Measurements from ENCODE around the gene QPCT. TPM values are rescaled to one million over a fixed set of nuclear protein-coding genes. Genes with fewer than 3 reads are reported as not detected.
A peak's percentile ranks its signal among the peaks of the same experiment; 100 is the strongest.

The QPCT gene
- total RNA-seq, 1 donor from 2014 or later: not detected

DNA sequence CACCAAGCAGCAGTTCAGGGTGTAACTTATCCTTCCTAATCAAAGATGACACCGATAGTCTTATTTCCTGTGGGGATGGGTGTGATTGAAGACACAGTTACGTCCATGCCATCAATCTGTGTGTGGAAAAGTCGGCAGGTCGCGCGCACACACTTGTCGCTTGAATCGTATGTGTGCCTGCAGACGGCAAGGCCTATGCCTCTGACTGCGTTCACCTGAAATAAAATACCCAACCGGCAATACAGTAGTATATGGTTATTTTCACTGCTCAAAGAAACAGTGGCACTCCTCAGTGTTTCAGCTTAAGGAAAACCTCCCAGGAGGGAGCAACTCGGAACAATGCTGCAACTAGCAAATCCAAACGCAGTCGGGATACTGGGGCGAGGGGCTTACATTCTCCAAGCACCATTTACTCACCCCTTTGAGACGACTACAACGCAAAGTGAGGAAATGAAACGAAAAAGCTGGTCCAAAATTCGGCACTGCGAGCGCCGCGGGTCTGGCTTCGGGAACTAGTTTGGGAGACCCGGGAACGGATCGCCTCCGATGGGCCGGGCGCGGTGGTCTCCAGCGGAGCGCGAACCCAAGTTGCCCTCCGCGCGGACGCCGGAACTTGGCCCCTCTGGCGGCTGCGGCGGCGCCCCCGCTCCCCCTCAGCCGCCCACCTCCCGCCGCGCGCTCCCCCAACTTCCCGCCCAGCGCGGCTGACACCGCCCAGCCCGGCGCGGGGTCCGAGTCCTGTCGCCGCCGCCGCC lies 20.5 kb upstream of the QPCT start:
- no peaks in the 10 kb centered on the region for H3K27me3 Mint-ChIP-seq (ENCODE audit: unreplicated experiment)
- H3K27ac Mint-ChIP-seq (ENCODE audit: unreplicated experiment): peak overlapping the region; percentile 91
- no peaks in the 10 kb centered on the region for H3K9me3 Mint-ChIP-seq (ENCODE audit: unreplicated experiment)
- peaks cover 52% of the 10 kb centered on the region for H3K4me1 Mint-ChIP-seq (ENCODE audit: unreplicated experiment)
- H3K4me3 Mint-ChIP-seq (ENCODE audit: unreplicated experiment): peak overlapping the region; percentile 96
- TF ChIP-seq, protein P1, sequence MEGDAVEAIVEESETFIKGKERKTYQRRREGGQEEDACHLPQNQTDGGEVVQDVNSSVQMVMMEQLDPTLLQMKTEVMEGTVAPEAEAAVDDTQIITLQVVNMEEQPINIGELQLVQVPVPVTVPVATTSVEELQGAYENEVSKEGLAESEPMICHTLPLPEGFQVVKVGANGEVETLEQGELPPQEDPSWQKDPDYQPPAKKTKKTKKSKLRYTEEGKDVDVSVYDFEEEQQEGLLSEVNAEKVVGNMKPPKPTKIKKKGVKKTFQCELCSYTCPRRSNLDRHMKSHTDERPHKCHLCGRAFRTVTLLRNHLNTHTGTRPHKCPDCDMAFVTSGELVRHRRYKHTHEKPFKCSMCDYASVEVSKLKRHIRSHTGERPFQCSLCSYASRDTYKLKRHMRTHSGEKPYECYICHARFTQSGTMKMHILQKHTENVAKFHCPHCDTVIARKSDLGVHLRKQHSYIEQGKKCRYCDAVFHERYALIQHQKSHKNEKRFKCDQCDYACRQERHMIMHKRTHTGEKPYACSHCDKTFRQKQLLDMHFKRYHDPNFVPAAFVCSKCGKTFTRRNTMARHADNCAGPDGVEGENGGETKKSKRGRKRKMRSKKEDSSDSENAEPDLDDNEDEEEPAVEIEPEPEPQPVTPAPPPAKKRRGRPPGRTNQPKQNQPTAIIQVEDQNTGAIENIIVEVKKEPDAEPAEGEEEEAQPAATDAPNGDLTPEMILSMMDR (IDR thresholded peaks at IDR 0.05): no peak
- no peak for DNase-seq (ENCODE audit: extremely low spot score, unreplicated experiment)
- H3K36me3 Mint-ChIP-seq (ENCODE audit: unreplicated experiment): no peaks in the 10 kb centered on the region

DNA sequence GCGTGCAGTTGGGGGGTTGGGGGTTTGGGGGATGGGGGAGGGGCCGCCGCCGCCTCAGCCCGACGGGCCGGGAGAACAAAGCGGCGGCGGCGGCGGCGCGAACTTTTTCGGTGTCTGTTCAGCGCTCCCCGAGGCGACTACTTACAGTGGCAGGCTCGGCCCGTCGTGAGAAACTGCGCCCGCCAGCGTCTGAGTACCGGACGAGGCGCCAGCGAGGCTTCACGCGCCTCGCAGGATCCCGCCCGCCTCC lies 20.0 kb upstream of the QPCT start:
- no peak for DNase-seq (ENCODE audit: extremely low spot score, unreplicated experiment)
- TF ChIP-seq, protein P1 (IDR thresholded peaks at IDR 0.05): peak; percentile 9
- Mint-ChIP-seq H3K27me3 (ENCODE audit: unreplicated experiment) (no peaks in the 10 kb centered on the region), H3K36me3 (ENCODE audit: unreplicated experiment) (no peaks in the 10 kb centered on the region), H3K9me3 (ENCODE audit: unreplicated experiment) (no peaks in the 10 kb centered on the region), H3K4me3 (ENCODE audit: unreplicated experiment) (peak overlapping the region; percentile 96), H3K27ac (ENCODE audit: unreplicated experiment) (peak overlapping the region; percentile 47), H3K4me1 (ENCODE audit: unreplicated experiment) (peaks cover 48% of the 10 kb centered on the region)

DNA sequence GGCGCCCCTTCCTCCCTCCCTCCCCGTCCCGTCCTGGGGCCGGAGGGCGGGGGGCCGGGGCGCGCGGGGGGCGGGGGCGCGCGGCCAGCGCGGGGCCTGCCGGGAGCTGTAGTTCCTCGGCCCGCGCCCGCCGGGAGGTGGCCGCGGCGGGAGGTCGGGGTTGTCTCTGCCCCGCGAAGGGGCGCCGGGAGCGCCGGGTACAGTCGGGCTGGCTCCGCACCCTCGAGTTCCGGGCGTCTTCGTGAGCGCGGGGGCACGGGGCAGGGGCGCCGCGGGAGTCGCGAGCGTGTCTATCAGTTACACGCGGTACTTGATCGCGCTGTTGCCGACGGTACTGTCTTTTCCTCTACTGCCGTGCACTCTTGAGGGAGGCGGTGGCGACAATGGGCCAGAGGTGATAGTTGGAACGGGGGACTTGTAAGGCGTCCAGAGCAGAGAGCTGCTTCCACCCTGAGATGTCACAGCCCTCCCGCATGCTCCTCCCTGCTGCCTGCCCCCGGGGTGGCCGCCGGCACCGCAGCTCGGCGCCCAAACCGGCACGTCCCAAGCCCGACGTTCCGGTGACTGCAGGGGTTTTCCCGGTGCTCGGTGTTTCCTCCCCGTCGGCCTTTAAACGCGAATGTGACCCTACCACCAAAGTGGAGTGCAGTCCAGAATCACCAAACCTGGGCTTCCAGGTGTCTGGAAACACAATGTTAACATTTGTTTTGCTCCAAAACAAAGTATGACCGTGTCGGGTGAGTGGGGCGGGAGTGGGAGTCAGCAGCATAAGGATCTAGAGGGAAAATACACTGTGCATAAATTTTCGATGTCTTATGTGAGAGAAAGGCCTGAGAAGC lies 19.4 kb upstream of the QPCT start, which contains the start of gene PRKD3:
Gene PRKD3, minus strand, starts transcription at position 48 of the 839 bp plus-strand sequence. CDS start 8,309 bp downstream, outside the sequence.
- peaks cover 46% of the 10 kb centered on the region for H3K4me1 Mint-ChIP-seq (ENCODE audit: unreplicated experiment)
- TF ChIP-seq, protein P1 (IDR thresholded peaks at IDR 0.05): no peak
- H3K27me3 Mint-ChIP-seq (ENCODE audit: unreplicated experiment): no peaks in the 10 kb centered on the region
- H3K36me3 Mint-ChIP-seq (ENCODE audit: unreplicated experiment): no peaks in the 10 kb centered on the region
- H3K9me3 Mint-ChIP-seq (ENCODE audit: unreplicated experiment): no peaks in the 10 kb centered on the region
- H3K4me3 Mint-ChIP-seq (ENCODE audit: unreplicated experiment): peak within 1 kb of the TSS; percentile 96
- peak within 1 kb of the TSS; percentile 91 for H3K27ac Mint-ChIP-seq (ENCODE audit: unreplicated experiment)
- DNase-seq (ENCODE audit: extremely low spot score, unreplicated experiment): peak; percentile 91

DNA sequence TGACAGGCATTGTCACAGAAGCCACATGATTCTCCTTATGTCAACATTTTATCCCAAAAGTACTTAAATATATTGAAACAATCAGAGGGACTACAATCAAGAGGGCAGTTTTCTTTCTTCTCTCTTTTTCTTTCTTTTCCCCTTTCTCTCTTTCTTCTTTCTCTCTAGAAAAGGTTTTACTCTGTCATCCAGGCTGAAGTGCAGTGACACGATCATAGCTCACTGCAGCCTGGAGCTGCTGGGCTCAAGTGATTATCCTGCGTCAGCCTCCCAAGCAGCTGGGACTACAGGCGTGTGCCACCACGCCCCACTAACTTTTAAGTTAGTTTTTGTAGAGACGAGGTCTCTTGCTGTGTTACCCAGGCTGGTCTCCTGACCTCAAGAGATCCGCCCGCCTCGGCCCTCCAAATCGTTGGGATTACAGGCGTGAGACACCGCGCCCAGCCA lies 18.8 kb upstream of the QPCT start:
- Mint-ChIP-seq H3K27ac (ENCODE audit: unreplicated experiment) (peak overlapping the region; percentile 80), H3K4me1 (ENCODE audit: unreplicated experiment) (peaks cover 46% of the 10 kb centered on the region), H3K9me3 (ENCODE audit: unreplicated experiment) (no peaks in the 10 kb centered on the region), H3K27me3 (ENCODE audit: unreplicated experiment) (no peaks in the 10 kb centered on the region), H3K36me3 (ENCODE audit: unreplicated experiment) (no peaks in the 10 kb centered on the region), H3K4me3 (ENCODE audit: unreplicated experiment) (peak overlapping the region; percentile 80)
- TF ChIP-seq, protein P1 (IDR thresholded peaks at IDR 0.05): no peak
- no peak for DNase-seq (ENCODE audit: extremely low spot score, unreplicated experiment)

DNA sequence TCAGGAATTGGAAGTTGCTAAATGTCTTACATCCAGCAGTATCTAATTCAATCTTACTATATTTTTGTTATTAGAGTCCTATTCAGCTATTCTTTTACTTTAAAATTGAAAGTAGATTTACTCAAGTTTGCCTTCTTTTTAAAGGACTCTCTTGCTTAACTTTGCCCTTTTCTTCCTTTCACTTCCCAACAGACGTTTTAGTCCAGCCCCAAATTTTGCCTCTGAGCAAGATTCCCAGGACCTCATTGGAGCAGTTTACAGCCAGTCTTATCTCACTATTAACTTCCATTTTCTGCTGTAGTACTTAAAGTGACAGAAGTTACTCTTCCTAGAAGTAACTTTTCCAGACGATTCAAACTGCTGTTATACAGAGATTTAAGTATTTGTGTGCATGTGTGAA lies 18.1 kb upstream of the QPCT start:
- peaks cover 43% of the 10 kb centered on the region for H3K4me1 Mint-ChIP-seq (ENCODE audit: unreplicated experiment)
- DNase-seq (ENCODE audit: extremely low spot score, unreplicated experiment): no peak

More for the DNA sequence above, 18.1 kb upstream of the QPCT start:
- H3K36me3 Mint-ChIP-seq (ENCODE audit: unreplicated experiment): no peaks in the 10 kb centered on the region
- peak overlapping the region; percentile 57 for H3K4me3 Mint-ChIP-seq (ENCODE audit: unreplicated experiment)
- H3K27ac Mint-ChIP-seq (ENCODE audit: unreplicated experiment): peak overlapping the region; percentile 80
- H3K27me3 Mint-ChIP-seq (ENCODE audit: unreplicated experiment): peaks cover 3% of the 10 kb centered on the region
- no peaks in the 10 kb centered on the region for H3K9me3 Mint-ChIP-seq (ENCODE audit: unreplicated experiment)
- TF ChIP-seq, protein P1 (IDR thresholded peaks at IDR 0.05): no peak

Data from osteocyte (in vitro differentiated cells).